ENCODE results near the gene YBX1.

The YBX1 gene

DNA sequence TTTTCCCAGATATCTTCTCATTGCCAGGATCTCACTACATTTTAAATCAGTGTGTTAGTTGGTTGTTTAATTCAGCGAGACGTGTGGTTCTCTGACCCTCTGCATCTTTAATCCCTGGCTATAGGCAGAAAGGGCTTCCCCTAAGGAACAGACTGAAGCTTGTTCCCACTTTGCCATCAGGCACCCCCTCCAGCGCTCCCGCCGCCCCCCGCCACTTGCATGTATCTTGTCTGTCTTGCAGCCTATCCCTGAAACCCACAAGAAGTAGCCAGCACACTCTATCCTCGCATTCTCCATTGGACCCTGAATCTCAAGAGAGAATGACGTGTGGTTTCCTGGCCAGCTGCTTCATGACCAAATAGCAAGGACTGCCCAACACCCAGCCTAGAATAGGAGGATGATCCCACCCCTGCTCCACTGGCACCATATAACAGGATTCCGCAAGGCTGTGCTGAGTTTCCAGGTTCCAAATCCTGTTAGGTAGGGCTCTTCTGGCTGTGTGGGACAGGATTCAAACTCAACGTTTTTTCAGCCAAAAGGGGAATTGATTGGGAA is 50.0 kb downstream of the YBX1 start:
- Histone ChIP-seq H3K4me1 (ENCODE audit: control extremely low read depth in 1 of 4, control insufficient read depth in 4 of 4, insufficient read depth in 4 of 4, low read length in 3 of 4) (peaks cover 3 to 19% (median 16%) of the 10 kb centered on the region in 4 experiments), H3K9me3 (ENCODE audit: control extremely low read depth in 1 of 5, control insufficient read depth in 4 of 5, insufficient read depth in 2 of 5, low read depth in 1 of 5, low read length in 4 of 5) (no peaks in the 10 kb centered on the region), H3K27ac (ENCODE audit: insufficient read depth in 1 of 2, low read depth in 1 of 2, low read length in 2 of 2, poor library complexity in 1 of 2, severe bottlenecking in 2 of 2) (no peak overlapping the region), H3K4me3 (ENCODE audit: control insufficient read depth in 1 of 7, extremely low read depth in 1 of 7, insufficient read depth in 4 of 7, low read depth in 2 of 7, low read length in 6 of 7) (no peak overlapping the region), H3K36me3 (ENCODE audit: control insufficient read depth in 4 of 4, insufficient read depth in 4 of 4, low read length in 3 of 4) (no peaks in the 10 kb centered on the region), H3K27me3 (replicated peaks in 2 of 5; ENCODE audit: control insufficient read depth in 4 of 5, insufficient read depth in 5 of 5, low read length in 4 of 5) (no peaks in the 10 kb centered on the region)
- DNase-seq, result no peak
- POLR2A ChIA-PET, result no interaction called here
- 98% methylated on average over 6 of the region's 10 CpGs for WGBS (ENCODE audit: insufficient coverage)
- CTCF ChIA-PET, result no interaction called here

DNA sequence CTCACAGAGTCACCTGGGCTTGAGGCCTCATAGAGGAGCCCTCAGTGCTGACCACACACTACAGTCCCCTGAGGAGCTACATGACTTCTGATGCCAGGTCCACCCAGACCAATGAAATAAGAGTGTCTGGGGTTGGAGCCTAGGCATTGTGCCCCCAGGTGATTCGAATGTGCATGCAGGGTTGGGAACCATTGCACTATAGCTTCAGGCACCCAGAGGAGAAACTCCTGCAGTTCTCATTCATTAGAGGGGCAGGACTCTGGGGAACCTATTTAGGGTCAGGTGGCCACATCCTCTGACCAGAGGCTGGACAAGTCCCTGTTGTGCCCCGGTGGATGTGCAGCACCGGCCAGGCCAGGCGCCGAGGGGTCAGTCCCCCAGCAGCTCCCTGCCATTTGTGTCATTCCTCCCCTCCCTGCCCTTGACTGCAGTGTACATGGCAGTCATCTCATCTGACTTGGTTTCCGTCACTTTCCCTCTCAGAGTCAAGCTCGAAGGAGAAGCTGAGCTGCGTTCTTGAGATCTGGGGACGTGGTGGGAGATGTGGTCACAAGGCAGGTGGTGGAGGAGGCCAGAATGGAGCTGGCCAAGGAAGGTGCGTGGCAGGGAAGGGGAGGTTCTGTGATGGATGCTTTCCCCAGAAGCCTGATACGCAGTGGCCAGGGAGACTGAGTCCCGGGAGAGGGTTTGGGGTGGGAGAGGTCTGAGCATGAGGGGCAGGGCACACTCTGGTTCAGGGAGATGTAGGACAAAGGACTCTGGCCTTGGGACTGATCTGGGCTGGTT is 51.4 kb downstream of the YBX1 start:
- ChIA-PET POLR2A (no interaction called here), CTCF (interaction anchor here (0.9 to 2.0 kb wide), 2 partner anchors 12 to 16 kb away, joined by 3 to 9 read pairs; no protein-coding TSS in a partner anchor)
- no peak for DNase-seq
- H3K27ac ChIP-seq (ENCODE audit: insufficient read depth in 1 of 2, low read depth in 1 of 2, low read length in 2 of 2, poor library complexity in 1 of 2, severe bottlenecking in 2 of 2), result no peak overlapping the region
- H3K9me3 ChIP-seq (ENCODE audit: control extremely low read depth in 1 of 5, control insufficient read depth in 4 of 5, insufficient read depth in 2 of 5, low read depth in 1 of 5, low read length in 4 of 5), result no peaks in the 10 kb centered on the region
- no peaks in the 10 kb centered on the region for H3K36me3 ChIP-seq (ENCODE audit: control insufficient read depth in 4 of 4, insufficient read depth in 4 of 4, low read length in 3 of 4)
- H3K27me3 ChIP-seq (replicated peaks in 2 of 5; ENCODE audit: control insufficient read depth in 4 of 5, insufficient read depth in 5 of 5, low read length in 4 of 5), result no peaks in the 10 kb centered on the region
- no peak overlapping the region for H3K4me3 ChIP-seq (ENCODE audit: control insufficient read depth in 1 of 7, extremely low read depth in 1 of 7, insufficient read depth in 4 of 7, low read depth in 2 of 7, low read length in 6 of 7)
- WGBS (ENCODE audit: insufficient coverage), result 98% methylated on average over 11 of the region's 12 CpGs
- peaks cover 3 to 30% (median 27%) of the 10 kb centered on the region in 4 experiments for H3K4me1 ChIP-seq (ENCODE audit: control extremely low read depth in 1 of 4, control insufficient read depth in 4 of 4, insufficient read depth in 4 of 4, low read length in 3 of 4)

DNA sequence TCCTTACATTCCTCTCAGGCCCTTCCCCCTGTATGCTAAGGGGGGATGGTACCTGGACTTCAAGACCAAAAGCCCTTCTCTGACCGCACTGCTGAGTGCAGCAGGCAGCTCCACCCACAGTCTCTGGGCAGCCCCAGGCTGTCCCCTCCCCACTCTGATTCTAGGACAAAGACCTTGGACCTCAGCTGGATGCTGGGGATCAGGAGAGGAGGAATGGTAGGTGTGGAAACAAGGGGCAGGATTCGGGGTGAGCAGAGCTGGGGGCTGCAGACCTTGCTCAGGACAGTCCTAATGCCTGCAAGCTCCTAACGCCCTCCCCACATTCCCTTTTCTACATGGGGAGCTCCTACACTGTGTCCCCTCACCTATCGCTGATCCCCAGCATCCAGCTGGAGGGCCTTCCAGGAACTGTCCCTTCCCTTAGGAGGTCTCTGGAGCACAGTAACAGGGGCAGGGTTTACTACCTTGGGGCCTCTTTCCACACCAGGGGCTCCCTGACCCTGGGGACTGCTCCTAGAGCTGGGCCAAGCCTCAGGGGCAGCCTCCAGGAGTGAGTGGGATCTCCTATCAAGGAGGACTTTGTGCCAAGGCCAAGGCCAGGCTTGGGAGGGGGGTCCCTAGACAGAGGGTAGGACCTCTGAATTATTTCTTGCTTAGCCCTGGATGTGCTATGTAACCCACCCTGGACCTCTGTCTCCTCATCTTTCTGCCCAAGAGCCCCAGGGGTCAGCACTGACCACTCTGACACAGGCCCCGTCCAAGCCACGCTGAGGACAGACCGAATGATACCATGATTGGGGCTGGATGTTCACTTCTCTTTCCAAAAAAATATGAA is 52.2 kb downstream of the YBX1 start:
- Histone ChIP-seq H3K27me3 (replicated peaks in 2 of 5; ENCODE audit: control insufficient read depth in 4 of 5, insufficient read depth in 5 of 5, low read length in 4 of 5) (no peaks in the 10 kb centered on the region), H3K9me3 (ENCODE audit: control extremely low read depth in 1 of 5, control insufficient read depth in 4 of 5, insufficient read depth in 2 of 5, low read depth in 1 of 5, low read length in 4 of 5) (no peaks in the 10 kb centered on the region), H3K36me3 (ENCODE audit: control insufficient read depth in 4 of 4, insufficient read depth in 4 of 4, low read length in 3 of 4) (no peaks in the 10 kb centered on the region), H3K4me3 (ENCODE audit: control insufficient read depth in 1 of 7, extremely low read depth in 1 of 7, insufficient read depth in 4 of 7, low read depth in 2 of 7, low read length in 6 of 7) (no peak overlapping the region), H3K27ac (ENCODE audit: insufficient read depth in 1 of 2, low read depth in 1 of 2, low read length in 2 of 2, poor library complexity in 1 of 2, severe bottlenecking in 2 of 2) (no peak overlapping the region), H3K4me1 (ENCODE audit: control extremely low read depth in 1 of 4, control insufficient read depth in 4 of 4, insufficient read depth in 4 of 4, low read length in 3 of 4) (peaks cover 3 to 32% (median 28%) of the 10 kb centered on the region in 4 experiments)
- ChIA-PET POLR2A (no interaction called here), CTCF (interaction anchor here (0.7 to 2.0 kb wide), 3 partner anchors 12 to 154 kb away, joined by 3 to 9 read pairs (median 3); no protein-coding TSS in a partner anchor)
- WGBS (ENCODE audit: insufficient coverage), result 98% methylated on average over 4 of the region's 7 CpGs
- no peak for DNase-seq

DNA sequence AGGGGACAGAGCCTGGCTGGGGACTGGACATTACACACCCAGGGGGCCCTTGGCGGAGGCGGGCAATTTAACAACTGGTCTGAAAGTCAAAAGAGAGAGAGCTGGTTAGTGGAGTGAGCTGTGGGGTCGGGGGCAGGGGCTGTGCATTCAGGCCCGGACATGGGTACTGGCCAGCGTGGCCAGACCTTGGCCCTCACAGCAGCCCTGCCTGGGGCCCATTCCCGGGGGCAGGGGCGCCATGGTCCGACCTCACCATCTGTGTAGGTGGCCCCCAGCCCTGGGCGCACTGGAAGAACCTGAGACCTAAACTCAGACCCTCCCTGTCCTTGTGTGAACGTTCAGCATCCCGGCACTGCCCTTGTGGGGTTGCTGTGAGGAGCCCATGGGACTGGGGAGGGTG is 52.8 kb downstream of the YBX1 start:
- Histone ChIP-seq H3K9me3 (ENCODE audit: control extremely low read depth in 1 of 5, control insufficient read depth in 4 of 5, insufficient read depth in 2 of 5, low read depth in 1 of 5, low read length in 4 of 5) (no peaks in the 10 kb centered on the region), H3K27me3 (replicated peaks in 2 of 5; ENCODE audit: control insufficient read depth in 4 of 5, insufficient read depth in 5 of 5, low read length in 4 of 5) (no peaks in the 10 kb centered on the region), H3K4me3 (ENCODE audit: control insufficient read depth in 1 of 7, extremely low read depth in 1 of 7, insufficient read depth in 4 of 7, low read depth in 2 of 7, low read length in 6 of 7) (no peak overlapping the region), H3K4me1 (ENCODE audit: control extremely low read depth in 1 of 4, control insufficient read depth in 4 of 4, insufficient read depth in 4 of 4, low read length in 3 of 4) (peaks cover 3 to 32% (median 28%) of the 10 kb centered on the region in 4 experiments), H3K36me3 (ENCODE audit: control insufficient read depth in 4 of 4, insufficient read depth in 4 of 4, low read length in 3 of 4) (no peaks in the 10 kb centered on the region), H3K27ac (ENCODE audit: insufficient read depth in 1 of 2, low read depth in 1 of 2, low read length in 2 of 2, poor library complexity in 1 of 2, severe bottlenecking in 2 of 2) (no peak overlapping the region)
- WGBS (ENCODE audit: insufficient coverage), result 93% methylated on average over 8 of the region's 11 CpGs
- DNase-seq, result no peak
- CTCF ChIA-PET, result interaction anchor here (0.8 to 2.0 kb wide), 3 partner anchors 11 to 157 kb away, joined by 3 to 9 read pairs (median 3); no protein-coding TSS in a partner anchor
- POLR2A ChIA-PET, result no interaction called here

DNA sequence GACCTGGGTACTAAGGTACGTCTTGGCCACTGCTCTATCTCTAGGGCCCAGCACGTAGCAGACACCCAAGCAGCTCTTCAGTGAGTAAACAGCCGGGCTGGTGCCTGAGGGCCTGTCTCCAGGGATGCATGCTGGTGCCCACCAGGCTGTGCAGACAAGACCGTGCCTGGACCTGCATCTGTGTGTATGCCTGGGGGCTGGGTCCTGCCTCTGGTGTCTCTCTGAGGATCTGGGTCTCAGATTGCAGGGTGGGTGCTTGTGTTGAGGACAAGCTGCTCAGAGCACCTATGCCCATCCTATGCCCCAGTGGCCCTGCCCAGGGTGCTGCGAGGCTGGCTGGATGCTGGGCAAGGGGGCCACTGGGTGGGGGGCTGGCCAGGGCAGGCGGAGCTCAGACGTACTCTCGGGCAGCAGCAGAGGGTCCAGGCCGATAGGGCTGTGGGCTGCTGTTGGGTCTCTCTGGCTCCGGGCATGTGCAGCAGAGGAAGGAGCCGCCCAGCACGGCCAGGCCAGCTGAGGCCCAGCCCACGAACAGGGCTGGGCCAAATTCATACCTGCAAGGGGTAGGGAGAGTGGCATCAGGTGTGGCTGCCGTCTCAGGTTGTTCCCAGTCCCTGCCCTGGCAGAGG is 53.4 kb downstream of the YBX1 start:
- Histone ChIP-seq H3K4me3 (ENCODE audit: control insufficient read depth in 1 of 7, extremely low read depth in 1 of 7, insufficient read depth in 4 of 7, low read depth in 2 of 7, low read length in 6 of 7) (no peak overlapping the region), H3K4me1 (ENCODE audit: control extremely low read depth in 1 of 4, control insufficient read depth in 4 of 4, insufficient read depth in 4 of 4, low read length in 3 of 4) (peaks cover 3 to 32% (median 28%) of the 10 kb centered on the region in 4 experiments), H3K36me3 (ENCODE audit: control insufficient read depth in 4 of 4, insufficient read depth in 4 of 4, low read length in 3 of 4) (no peaks in the 10 kb centered on the region), H3K9me3 (ENCODE audit: control extremely low read depth in 1 of 5, control insufficient read depth in 4 of 5, insufficient read depth in 2 of 5, low read depth in 1 of 5, low read length in 4 of 5) (no peaks in the 10 kb centered on the region), H3K27me3 (replicated peaks in 2 of 5; ENCODE audit: control insufficient read depth in 4 of 5, insufficient read depth in 5 of 5, low read length in 4 of 5) (no peaks in the 10 kb centered on the region), H3K27ac (ENCODE audit: insufficient read depth in 1 of 2, low read depth in 1 of 2, low read length in 2 of 2, poor library complexity in 1 of 2, severe bottlenecking in 2 of 2) (no peak overlapping the region)
- ChIA-PET POLR2A (no interaction called here), CTCF (interaction anchor here (0.8 to 1.1 kb wide), 2 partner anchors 23 to 157 kb away, joined by 3 read pairs; no protein-coding TSS in a partner anchor)
- DNase-seq, result no peak
- WGBS (ENCODE audit: insufficient coverage), result 97% methylated on average over 13 of the region's 14 CpGs

DNA sequence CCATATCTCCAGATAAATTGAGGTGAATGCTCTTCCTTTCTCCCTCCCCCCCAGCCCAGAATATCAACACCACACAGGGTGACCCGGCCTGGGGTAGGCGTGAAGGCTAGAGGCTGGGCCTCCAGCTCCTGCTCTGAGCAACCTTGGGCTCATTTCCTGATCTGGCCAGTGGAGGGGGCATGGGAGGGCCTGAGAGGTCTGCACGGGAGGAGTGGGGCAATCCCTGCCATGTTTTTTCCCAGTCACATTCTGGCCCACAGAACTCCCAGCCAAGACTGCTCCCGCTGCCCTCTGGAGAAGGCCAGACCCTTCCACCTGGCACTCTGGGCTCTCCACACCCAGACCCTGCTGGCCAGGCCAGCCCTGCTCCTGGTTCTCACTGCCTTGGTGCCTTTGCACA is 53.9 kb downstream of the YBX1 start:
- Histone ChIP-seq H3K4me3 (ENCODE audit: control insufficient read depth in 1 of 7, extremely low read depth in 1 of 7, insufficient read depth in 4 of 7, low read depth in 2 of 7, low read length in 6 of 7) (no peak overlapping the region), H3K9me3 (ENCODE audit: control extremely low read depth in 1 of 5, control insufficient read depth in 4 of 5, insufficient read depth in 2 of 5, low read depth in 1 of 5, low read length in 4 of 5) (no peaks in the 10 kb centered on the region), H3K27ac (ENCODE audit: insufficient read depth in 1 of 2, low read depth in 1 of 2, low read length in 2 of 2, poor library complexity in 1 of 2, severe bottlenecking in 2 of 2) (no peak overlapping the region), H3K36me3 (ENCODE audit: control insufficient read depth in 4 of 4, insufficient read depth in 4 of 4, low read length in 3 of 4) (no peaks in the 10 kb centered on the region), H3K27me3 (replicated peaks in 2 of 5; ENCODE audit: control insufficient read depth in 4 of 5, insufficient read depth in 5 of 5, low read length in 4 of 5) (no peaks in the 10 kb centered on the region), H3K4me1 (ENCODE audit: control extremely low read depth in 1 of 4, control insufficient read depth in 4 of 4, insufficient read depth in 4 of 4, low read length in 3 of 4) (peaks cover 3 to 32% (median 28%) of the 10 kb centered on the region in 4 experiments)
- ChIA-PET POLR2A (no interaction called here), CTCF (no interaction called here)
- WGBS (ENCODE audit: insufficient coverage), result 95% methylated on average over 3 of the region's 4 CpGs
- DNase-seq, result no peak
